Stimulated activated CD4-positive, alpha-beta T cell treated with anti-CD3 and anti-CD28 coated beads, Interleukin-4, amount 100 ng/mL, for 1 hour (primary cell): Measurements from ENCODE around the gene RBM19.
"Not testable (repeated sequence)": the region's sequence is repeated elsewhere in the genome, so short reads cannot be mapped to it uniquely, and the experiment has no call there.

Source experiments
- DNase-seq: peaks from one replicate; pipeline ENCODE4 v3.0.0-alpha.2; 2020

Gene RBM19

GRCh38 chr12:113820842-113821241, 145.3 kb downstream of the RBM19 start:
- DNase-seq, result no peak

- no peak for DNase-seq
Observed at GRCh38 chr12:113820309-113820708, 145.8 kb downstream of the RBM19 start.

GRCh38 chr12:113819495-113819894, 146.6 kb downstream of the RBM19 start:
- no peak for DNase-seq

- no peak for DNase-seq
Observed at GRCh38 chr12:113818833-113819232, 147.3 kb downstream of the RBM19 start.

- DNase-seq, result no peak
Observed at GRCh38 chr12:113818283-113818682, 147.8 kb downstream of the RBM19 start.

GRCh38 chr12:113816866-113817265, 149.3 kb downstream of the RBM19 start:
- no peak for DNase-seq

- no peak for DNase-seq
Observed at GRCh38 chr12:113815031-113815430, 151.1 kb downstream of the RBM19 start.

GRCh38 chr12:113813229-113813541, 152.9 kb downstream of the RBM19 start:
- no peak for DNase-seq

GRCh38 chr12:113812411-113813228, 153.5 kb downstream of the RBM19 start:
- no peak for DNase-seq

- not testable (repeated sequence) for DNase-seq
Observed at GRCh38 chr12:113809462-113810220, 156.5 kb downstream of the RBM19 start.

GRCh38 chr12:113808095-113808951, 157.8 kb downstream of the RBM19 start:
- DNase-seq, result no peak

GRCh38 chr12:113805673-113806072, 160.5 kb downstream of the RBM19 start:
- DNase-seq, result no peak

GRCh38 chr12:113804961-113805600, 161.0 kb downstream of the RBM19 start:
- no peak for DNase-seq

GRCh38 chr12:113803759-113804140, 162.4 kb downstream of the RBM19 start:
- no peak for DNase-seq

GRCh38 chr12:113802966-113803758, 163.0 kb downstream of the RBM19 start:
- no peak for DNase-seq

GRCh38 chr12:113802000-113802749, 163.9 kb downstream of the RBM19 start:
- no peak for DNase-seq

- DNase-seq, result no peak
Observed at GRCh38 chr12:113800201-113800600, 165.9 kb downstream of the RBM19 start.

- no peak for DNase-seq
Observed at GRCh38 chr12:113798552-113798951, 167.6 kb downstream of the RBM19 start.

GRCh38 chr12:113797535-113797868, 168.6 kb downstream of the RBM19 start:
- no peak for DNase-seq

GRCh38 chr12:113796852-113797534, 169.1 kb downstream of the RBM19 start:
- no peak for DNase-seq
